Retina (tissue), 1 donor: ENCODE results near the gene MCOLN1.
"Not testable (repeated sequence)": the region's sequence is repeated elsewhere in the genome, so short reads cannot be mapped to it uniquely, and the experiment has no call there.

Experiments used
- DNase-seq: peaks from one replicate; pipeline ENCODE4 v3.0.0-alpha.2; 2016

The MCOLN1 gene

GRCh38 chr19:7545300-7545699, 22.9 kb downstream of the MCOLN1 start:
- no peak for DNase-seq

DNA sequence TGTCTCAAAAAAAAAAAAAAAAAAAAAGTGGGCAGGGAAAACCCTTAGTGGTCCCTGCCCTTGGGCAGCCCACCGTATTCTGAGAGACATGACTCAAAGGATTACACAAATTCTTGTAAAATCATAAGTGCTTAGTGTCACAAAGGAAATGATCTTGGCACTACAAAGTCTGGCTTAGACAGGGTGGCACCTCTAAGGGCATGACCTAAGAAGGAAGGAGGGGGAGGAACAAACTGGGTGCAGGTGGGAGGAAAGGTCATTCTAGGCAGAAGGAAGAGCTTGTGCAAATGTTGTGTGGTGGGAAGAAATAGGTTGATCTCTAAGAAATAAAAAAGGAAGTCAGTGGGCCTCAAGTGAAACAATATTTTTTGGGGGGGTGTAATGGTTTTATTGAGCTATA, 23.5 kb downstream of the MCOLN1 start:
- DNase-seq = no peak

DNA sequence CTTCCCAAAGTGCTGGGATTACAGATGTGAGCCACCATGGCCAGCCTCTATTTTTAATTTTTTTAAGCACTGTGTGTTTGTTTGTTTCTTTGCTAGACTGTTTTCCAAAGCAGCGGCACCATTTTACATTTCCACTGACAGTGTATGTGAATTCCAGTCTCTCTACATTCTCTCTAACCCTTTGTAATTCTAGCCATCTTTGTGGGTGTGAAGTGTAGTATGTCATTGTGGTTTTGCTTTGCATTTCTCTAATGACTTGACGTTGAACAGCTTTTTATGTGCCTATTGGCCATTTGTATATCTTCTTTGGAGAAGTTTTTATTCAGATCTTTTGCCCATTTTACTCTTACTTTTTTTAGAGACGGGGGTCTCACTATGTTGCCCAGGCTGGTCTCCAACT, 24.7 kb downstream of the MCOLN1 start:
- no peak for DNase-seq

GRCh38 chr19:7549429-7550148, 27.2 kb downstream of the MCOLN1 start:
- no peak for DNase-seq

GRCh38 chr19:7550169-7550770, 27.8 kb downstream of the MCOLN1 start:
- DNase-seq = no peak

DNA sequence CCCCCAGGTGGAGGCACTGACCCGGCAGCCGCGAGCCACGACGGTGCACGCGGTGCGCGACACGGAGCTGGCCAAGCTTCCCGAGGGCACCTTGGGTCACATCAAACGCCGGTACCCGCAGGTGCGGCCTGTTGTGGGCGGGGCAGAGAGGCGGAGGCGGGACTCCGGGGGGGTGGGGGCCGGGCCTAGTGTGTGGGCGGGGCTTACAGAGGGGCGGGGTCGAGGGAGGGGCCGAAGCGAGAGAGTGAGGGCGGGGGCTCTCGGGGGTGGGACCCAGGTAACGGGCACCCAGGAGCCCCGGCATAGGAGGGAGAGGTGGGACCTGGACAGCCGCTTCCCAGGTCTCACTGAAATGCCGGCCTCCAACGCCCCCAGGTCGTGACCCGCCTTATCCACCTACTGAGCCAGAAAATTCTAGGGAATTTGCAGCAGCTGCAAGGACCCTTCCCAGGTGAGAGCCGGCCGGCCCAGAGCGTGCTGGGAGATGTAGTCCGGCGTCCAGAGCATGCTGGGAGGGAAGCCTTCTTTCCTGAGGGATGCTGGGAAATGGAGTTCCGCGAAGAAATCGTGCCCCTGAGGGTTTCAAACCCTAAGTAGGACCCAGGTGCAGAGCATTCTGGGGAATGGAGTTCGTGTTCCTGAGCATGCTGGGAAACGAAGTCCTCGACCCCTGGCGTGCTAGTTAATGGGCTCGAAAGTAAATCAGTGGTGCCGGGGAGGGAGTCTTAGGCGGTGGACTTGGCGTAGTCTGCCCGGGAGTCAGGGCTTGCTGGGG, 28.8 kb downstream of the MCOLN1 start:
- peak; percentile 92 for DNase-seq

- no peak for DNase-seq
Observed at GRCh38 chr19:7552781-7553180, 30.4 kb downstream of the MCOLN1 start.

DNA sequence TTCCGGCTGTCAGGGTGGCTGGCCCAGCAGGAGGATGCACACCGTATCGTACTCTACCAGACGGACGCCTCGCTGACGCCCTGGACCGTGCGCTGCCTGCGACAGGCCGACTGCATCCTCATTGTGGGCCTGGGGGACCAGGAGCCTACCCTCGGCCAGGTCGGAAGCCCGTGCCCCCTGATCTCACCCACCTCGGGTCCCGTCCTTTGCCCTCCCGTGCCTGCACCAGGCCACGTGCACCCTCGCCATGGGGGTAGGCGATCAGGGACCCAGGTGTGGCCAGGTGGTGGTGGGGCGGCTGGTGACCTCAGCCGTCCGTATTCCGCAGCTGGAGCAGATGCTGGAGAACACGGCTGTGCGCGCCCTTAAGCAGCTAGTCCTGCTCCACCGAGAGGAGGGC, 32.1 kb downstream of the MCOLN1 start:
- no peak for DNase-seq

GRCh38 chr19:7554990-7555864, 32.8 kb downstream of the MCOLN1 start:
- DNase-seq = no peak

DNA sequence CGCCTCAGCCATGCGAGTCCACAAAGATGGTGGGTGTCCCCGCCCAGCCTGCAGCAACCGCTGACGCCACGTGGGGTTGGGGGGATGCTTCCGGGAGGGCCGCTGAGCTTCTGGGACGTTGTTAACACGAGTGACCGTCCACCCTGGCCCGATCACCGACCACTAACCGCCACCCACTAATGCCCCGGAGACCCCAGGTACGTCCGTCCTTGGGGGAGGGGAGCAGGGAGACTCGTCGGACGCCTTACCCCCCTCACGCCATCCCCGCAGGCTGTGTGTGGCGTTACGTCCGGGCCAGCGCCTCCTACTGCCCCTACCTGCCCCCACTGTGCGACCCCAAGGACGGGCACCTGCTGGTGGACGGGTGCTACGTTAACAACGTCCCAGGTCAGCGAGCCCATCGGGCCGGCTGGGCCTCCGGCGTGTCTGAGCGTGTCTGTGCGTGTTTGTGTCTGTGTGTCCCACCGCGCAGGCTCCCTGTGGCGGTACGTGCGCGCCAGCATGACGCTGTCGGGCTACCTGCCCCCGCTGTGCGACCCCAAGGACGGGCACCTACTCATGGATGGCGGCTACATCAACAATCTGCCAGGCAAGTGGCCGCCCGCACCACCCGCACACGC, 34.4 kb downstream of the MCOLN1 start:
- DNase-seq = no peak

DNA sequence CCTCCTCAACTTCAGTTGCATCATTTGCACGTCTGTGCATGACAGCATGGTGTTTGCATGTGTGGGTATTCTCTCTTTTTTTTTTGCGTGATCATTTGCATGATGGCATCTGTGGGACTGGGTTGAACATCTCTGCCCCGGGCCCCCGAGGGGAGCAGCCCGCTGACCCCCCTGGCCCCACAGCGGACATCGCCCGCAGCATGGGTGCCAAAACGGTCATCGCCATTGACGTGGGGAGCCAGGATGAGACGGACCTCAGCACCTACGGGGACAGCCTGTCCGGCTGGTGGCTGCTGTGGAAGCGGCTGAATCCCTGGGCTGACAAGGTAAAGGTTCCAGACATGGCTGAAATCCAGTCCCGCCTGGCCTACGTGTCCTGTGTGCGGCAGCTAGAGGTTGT, 36.2 kb downstream of the MCOLN1 start:
- no peak for DNase-seq

GRCh38 chr19:7559102-7559501, 36.7 kb downstream of the MCOLN1 start:
- DNase-seq = no peak

DNA sequence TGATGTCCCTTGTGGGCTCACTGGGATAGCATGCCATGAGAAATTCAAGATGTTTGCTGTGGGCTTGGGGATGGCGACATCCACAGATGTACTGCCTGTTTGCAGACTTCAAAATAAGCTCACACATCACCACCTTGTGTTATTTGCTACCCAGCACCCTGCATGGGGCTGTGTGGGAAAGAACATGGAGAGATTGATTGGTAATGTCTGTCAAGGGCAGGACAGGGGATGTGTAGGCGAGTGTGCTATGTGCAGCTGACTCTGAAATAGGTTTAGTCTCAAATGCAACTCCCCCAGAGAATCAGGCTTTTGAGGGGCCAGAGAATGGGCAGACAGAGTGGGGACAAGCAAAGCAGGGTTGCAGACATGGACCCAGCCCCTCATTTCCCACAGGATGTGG, 37.8 kb downstream of the MCOLN1 start:
- DNase-seq = no peak

DNA sequence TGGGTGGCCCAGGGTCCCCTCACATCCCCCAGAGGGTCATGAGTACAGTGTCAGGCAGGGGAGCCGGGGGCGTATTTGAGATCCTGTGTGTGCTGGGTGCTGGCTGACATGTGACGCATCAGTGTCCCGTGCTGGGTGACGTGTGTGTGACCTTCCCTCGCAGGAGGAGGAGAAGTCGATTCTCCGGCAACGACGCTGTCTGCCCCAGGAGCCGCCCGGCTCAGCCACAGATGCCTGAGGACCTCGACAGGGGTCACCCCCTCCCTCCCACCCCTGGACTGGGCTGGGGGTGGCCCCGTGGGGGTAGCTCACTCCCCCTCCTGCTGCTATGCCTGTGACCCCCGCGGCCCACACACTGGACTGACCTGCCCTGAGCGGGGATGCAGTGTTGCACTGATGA, 38.9 kb downstream of the MCOLN1 start:
- DNase-seq = no peak

DNA sequence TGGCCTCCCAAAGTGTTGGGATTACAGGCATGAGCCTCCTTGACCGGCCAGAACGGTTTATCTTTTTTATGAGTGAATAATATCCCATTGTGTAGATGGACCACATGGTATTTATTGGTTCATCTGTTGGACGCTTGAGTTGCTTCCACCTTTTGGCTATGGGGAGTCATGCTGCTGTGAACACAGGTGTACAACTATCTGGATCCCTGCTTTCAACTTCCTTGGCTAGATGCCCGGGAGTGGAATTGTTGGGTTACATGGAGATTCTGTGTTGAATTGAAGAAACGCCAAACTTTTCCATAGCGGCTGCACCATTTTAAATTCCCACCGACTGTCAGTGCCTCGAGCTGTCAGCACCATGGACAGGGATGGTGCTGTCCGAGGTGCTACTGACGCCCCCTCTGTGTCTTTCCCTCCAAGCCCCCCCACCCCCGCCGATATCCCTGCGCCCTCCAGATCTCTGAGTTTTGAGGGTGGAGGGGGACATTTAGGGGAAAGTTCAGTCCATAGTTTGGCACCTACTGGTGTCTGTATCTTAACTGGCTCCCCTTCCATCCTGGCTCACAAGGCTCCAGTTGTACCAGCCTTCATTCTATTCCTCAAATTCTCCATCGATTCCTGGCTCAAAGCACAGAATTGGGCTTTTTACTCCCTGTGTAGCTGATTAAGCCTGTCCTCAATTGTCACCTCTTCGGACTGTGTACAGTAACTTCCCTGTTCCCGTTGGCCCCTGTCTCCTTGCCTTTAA, 40.4 kb downstream of the MCOLN1 start:
- DNase-seq = no peak

DNA sequence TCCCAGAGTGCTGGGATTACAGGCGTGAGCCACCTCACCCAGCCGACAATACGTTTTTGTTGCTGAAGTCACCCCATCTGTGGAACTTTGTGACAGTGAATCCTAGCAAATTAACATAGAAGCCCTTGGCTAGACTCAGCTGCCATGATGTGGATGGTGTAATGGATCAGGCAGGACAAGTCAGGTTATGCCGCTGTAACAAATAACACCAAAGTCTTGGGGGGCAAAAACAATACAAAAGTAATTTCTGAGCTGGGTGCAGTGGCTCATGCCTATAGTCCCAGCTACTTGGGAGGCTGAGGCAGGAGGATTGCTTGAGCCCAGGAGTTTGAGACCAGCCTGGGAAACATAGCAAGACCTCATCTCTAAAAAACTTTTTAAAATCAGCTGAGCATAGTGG, 42.4 kb downstream of the MCOLN1 start:
- DNase-seq = no peak

DNA sequence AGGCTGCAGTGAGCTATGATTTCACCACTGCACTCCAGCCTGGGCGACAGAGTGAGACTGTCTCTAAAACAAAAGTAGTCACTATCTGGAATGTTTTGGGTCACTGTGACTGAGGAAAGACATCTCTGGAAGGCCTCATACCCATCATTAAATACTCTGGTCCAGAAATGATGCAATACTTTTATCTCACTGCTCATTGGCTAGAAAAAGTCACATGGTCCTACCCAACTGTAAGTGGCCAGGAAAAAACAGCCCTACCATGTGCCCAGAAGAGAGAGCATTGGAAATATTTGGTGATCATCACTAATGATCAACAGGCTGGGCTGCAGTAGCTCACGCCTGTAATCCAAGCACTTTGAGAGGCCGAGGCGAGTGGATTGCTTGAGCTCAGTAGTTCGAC, 42.9 kb downstream of the MCOLN1 start:
- no peak for DNase-seq

- DNase-seq = no peak
Observed at GRCh38 chr19:7570761-7571160, 48.3 kb downstream of the MCOLN1 start.

- DNase-seq = no peak
Observed at GRCh38 chr19:7575434-7576040, 53.1 kb downstream of the MCOLN1 start.

DNA sequence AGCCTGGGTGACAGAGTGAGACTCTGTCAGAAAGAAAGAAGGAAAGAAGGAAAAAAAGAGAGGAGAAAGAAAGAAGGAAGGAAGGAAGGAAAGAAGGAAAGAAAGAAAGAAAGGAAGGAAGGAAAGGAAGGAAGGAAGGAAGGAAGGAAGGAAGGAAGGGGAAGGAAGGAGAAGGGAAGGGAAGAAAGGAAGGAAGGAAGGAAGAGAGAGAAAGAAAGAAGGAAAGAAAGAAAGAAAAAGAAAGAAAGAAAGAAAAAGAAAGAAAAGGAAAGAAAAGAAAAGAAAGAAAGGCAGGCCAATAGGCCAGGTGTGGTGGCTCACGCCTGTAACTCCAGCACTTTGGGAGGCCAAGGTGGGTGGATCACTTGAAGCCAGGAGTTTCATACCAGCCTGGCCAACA, 55.0 kb downstream of the MCOLN1 start:
- DNase-seq = not testable (repeated sequence)

GRCh38 chr19:7578127-7578526, 55.7 kb downstream of the MCOLN1 start:
- DNase-seq = no peak
